IMR-90 (cell line): ENCODE results near the gene SH2D7. TPM values are rescaled to one million over a fixed set of nuclear protein-coding genes. Genes with fewer than 3 reads are reported as not detected.

ENCODE experiments used
- ATAC-seq: fragments of 200-7000 bp; cut with Tn5 transposase; 2 replicates; pipeline ENCODE4 v1.9.1; 2020; ENCODE audit warnings: low read depth, mild to moderate bottlenecking, moderate library complexity
- BruUV-seq: library from RNA; stranded (reverse); fragments of 400-500 nt; replicated peaks from 2 replicates; lab custom pipeline; 2021; lab: Mats Ljungman, UMichigan
- CTCF ChIA-PET: fragments of 300-600 bp; formaldehyde crosslinking; extraction: SDS; loops from one replicate; lab custom pipeline; 2021; ENCODE audit warnings: antibody characterized with exemption; lab: Yijun Ruan, JAX
- POLR2A ChIA-PET: fragments of 300-600 bp; sonication (Branson Sonifier 250); formaldehyde crosslinking; loops from one replicate; lab custom pipeline; 2022; ENCODE audit warnings: antibody characterized with exemption; ENCODE audit not compliant: unreplicated experiment; lab: Charles Lee
- DNase-seq: peaks from one replicate; pipeline ENCODE4 v3.0.0; 2013
- H2AFZ ChIP-seq: replicated peaks from 2 replicates; pipeline ENCODE3; 2013; ENCODE audit warnings: low read length, mild to moderate bottlenecking; ENCODE audit not compliant: poor library complexity
- H2AK5ac ChIP-seq: 2 replicates; pipeline ENCODE4 v1.6.1; 2013; ENCODE audit warnings: low read depth, low read length, inconsistent platforms
- H2AK9ac ChIP-seq: replicated peaks from 2 replicates; pipeline ENCODE3; 2013; ENCODE audit warnings: mild to moderate bottlenecking, low read depth, low read length, moderate library complexity; ENCODE audit not compliant: poor library complexity
- H2BK120ac ChIP-seq: 2 replicates; pipeline ENCODE4 v1.6.1; 2013; ENCODE audit warnings: low read depth, low read length, inconsistent platforms
- H2BK15ac ChIP-seq: 3 replicates; pipeline ENCODE4 v1.6.1; 2013; ENCODE audit warnings: low read depth, low read length, inconsistent platforms
- H2BK20ac ChIP-seq: 2 replicates; pipeline ENCODE4 v1.6.1; 2013; ENCODE audit warnings: low read depth, mild to moderate bottlenecking, inconsistent platforms, low read length, moderate library complexity
- H2BK5ac ChIP-seq: 2 replicates; pipeline ENCODE4 v1.6.1; 2013; ENCODE audit warnings: mild to moderate bottlenecking, low read depth, low read length, inconsistent platforms; ENCODE audit not compliant: poor library complexity, severe bottlenecking
- H3K14ac ChIP-seq: replicated peaks from 2 replicates; pipeline ENCODE4 v1.6.1; 2013; ENCODE audit warnings: low read depth, low read length, inconsistent platforms
- H3K18ac ChIP-seq: 2 replicates; pipeline ENCODE4 v1.6.1; 2013; ENCODE audit warnings: low read depth, low read length, control low read depth
- H3K23ac ChIP-seq: 2 replicates; pipeline ENCODE4 v1.6.1; 2013; ENCODE audit warnings: low read depth, low read length, inconsistent platforms
- H3K27ac ChIP-seq: 2 replicates; pipeline ENCODE4 v1.5.1; 2013; ENCODE audit warnings: mild to moderate bottlenecking, control low read depth, low read length; ENCODE audit not compliant: insufficient read depth
- H3K27me3 ChIP-seq: 2 replicates; pipeline ENCODE4 v1.6.1; 2013; ENCODE audit warnings: low read length; ENCODE audit not compliant: control insufficient read depth, insufficient read depth
- H3K36me3 ChIP-seq: 2 replicates; pipeline ENCODE4 v1.6.1; 2013; ENCODE audit warnings: low read length, mixed read lengths; ENCODE audit not compliant: control insufficient read depth, insufficient read depth
- H3K4ac ChIP-seq: 2 replicates; pipeline ENCODE4 v1.6.1; 2013; ENCODE audit warnings: low read depth, low read length, inconsistent platforms
- H3K4me1 ChIP-seq: 2 replicates; pipeline ENCODE4 v1.6.1; 2013; ENCODE audit warnings: low read length, mixed read lengths; ENCODE audit not compliant: control insufficient read depth, insufficient read depth
- H3K4me2 ChIP-seq: 2 replicates; pipeline ENCODE4 v1.6.1; 2013; ENCODE audit warnings: low read depth, mild to moderate bottlenecking, control low read depth, low read length, moderate library complexity
- H3K4me3 ChIP-seq: 2 replicates; pipeline ENCODE4 v1.5.1; 2013; ENCODE audit warnings: low read depth, mild to moderate bottlenecking, control low read depth, low read length, moderate library complexity; ENCODE audit not compliant: insufficient read depth
- H3K56ac ChIP-seq: 2 replicates; pipeline ENCODE4 v1.6.1; 2013; ENCODE audit warnings: low read length, inconsistent platforms; ENCODE audit not compliant: insufficient read depth; ENCODE audit errors: extremely low read depth
- H3K79me1 ChIP-seq, 2 experiments: 2 replicates each; pipeline ENCODE4 v1.6.1; 2013; ENCODE audit warnings: low read length in 2 of 2, inconsistent platforms in 1 of 2, low read depth in 1 of 2
- H3K9ac ChIP-seq: 2 replicates; pipeline ENCODE4 v1.6.1; 2013; ENCODE audit warnings: low read depth, low read length, control low read depth
- H3K9me1 ChIP-seq: 2 replicates; pipeline ENCODE4 v1.6.1; 2013; ENCODE audit warnings: low read length, inconsistent platforms; ENCODE audit not compliant: insufficient read depth
- H3K9me3 ChIP-seq: 2 replicates; pipeline ENCODE4 v1.6.1; 2013; ENCODE audit warnings: low read length; ENCODE audit not compliant: control insufficient read depth, insufficient read depth
- H4K20me1 ChIP-seq: 2 replicates; pipeline ENCODE4 v1.6.1; 2013; ENCODE audit warnings: low read length, inconsistent platforms; ENCODE audit not compliant: insufficient read depth
- H4K5ac ChIP-seq: 2 replicates; pipeline ENCODE4 v1.6.1; 2013; ENCODE audit warnings: mild to moderate bottlenecking, low read depth, low read length, control low read depth
- H4K8ac ChIP-seq, 2 experiments: 2 replicates each; pipeline ENCODE4 v1.6.1; 2013; ENCODE audit warnings: low read depth in 2 of 2, low read length in 2 of 2, control low read depth in 1 of 2, inconsistent platforms in 1 of 2
- H4K91ac ChIP-seq: 2 replicates; pipeline ENCODE4 v1.6.1; 2013; ENCODE audit warnings: low read depth, low read length, inconsistent platforms; ENCODE audit not compliant: insufficient read depth
- BHLHE40 ChIP-seq: fragments of 150-350 bp; IDR thresholded peaks from 2 replicates; pipeline ENCODE4 v1.6.1; 2016; ENCODE audit warnings: mild to moderate bottlenecking, low read depth, low read length
- CEBPB ChIP-seq: IDR thresholded peaks from 2 replicates; pipeline ENCODE4 v1.6.1; 2012; ENCODE audit warnings: low read depth, low read length, improper control_type of control experiment
- CHD1 ChIP-seq: IDR thresholded peaks from 2 replicates; pipeline ENCODE4 v1.6.1; 2012; ENCODE audit warnings: low read depth, low read length, improper control_type of control experiment
- FOS ChIP-seq: fragments of 150-350 bp; IDR thresholded peaks from 2 replicates; pipeline ENCODE4 v1.6.1; 2016; ENCODE audit warnings: low read depth, low read length
- MAFK ChIP-seq: IDR thresholded peaks from 2 replicates; pipeline ENCODE4 v1.6.1; 2012; ENCODE audit warnings: low read depth, low read length, improper control_type of control experiment
- MAZ ChIP-seq: IDR thresholded peaks from 2 replicates; pipeline ENCODE4 v1.6.1; 2012; ENCODE audit warnings: low read depth, mild to moderate bottlenecking, low read length, improper control_type of control experiment, moderate library complexity, borderline replicate concordance
- MXI1 ChIP-seq: IDR thresholded peaks from 2 replicates; pipeline ENCODE4 v1.6.1; 2012; ENCODE audit warnings: low read depth, mild to moderate bottlenecking, low read length, moderate library complexity, borderline replicate concordance
- NFE2L2 ChIP-seq: fragments of 150-350 bp; IDR thresholded peaks from 2 replicates; pipeline ENCODE4 v1.6.1; 2016; ENCODE audit warnings: low read depth, mild to moderate bottlenecking, low read length
- POLR2A ChIP-seq: IDR thresholded peaks from 2 replicates; pipeline ENCODE4 v1.6.1; 2012; ENCODE audit warnings: mild to moderate bottlenecking, low read depth, low read length
- RAD21 ChIP-seq: IDR thresholded peaks from 2 replicates; pipeline ENCODE4 v1.6.1; 2012; ENCODE audit warnings: low read length, improper control_type of control experiment
- RCOR1 ChIP-seq: IDR thresholded peaks from 2 replicates; pipeline ENCODE4 v1.6.1; 2012; ENCODE audit warnings: mild to moderate bottlenecking, low read length, improper control_type of control experiment; ENCODE audit not compliant: insufficient replicate concordance
- RFX5 ChIP-seq: IDR thresholded peaks from 2 replicates; pipeline ENCODE4 v1.8.0; 2012; ENCODE audit warnings: low read depth, mild to moderate bottlenecking, low read length, moderate library complexity
- SMC3 ChIP-seq: fragments of 150-350 bp; IDR thresholded peaks from 2 replicates; pipeline ENCODE4 v1.6.1; 2016; ENCODE audit warnings: low read depth, mild to moderate bottlenecking, antibody characterized with exemption, low read length, moderate library complexity
- WGBS, 2 experiments: methylation state at CpG; one replicate each; pipeline versions ENCODE4 v1.1.5 to v1.1.7; 2013; ENCODE audit warnings: missing lambda C conversion rate in 2 of 2; ENCODE audit not compliant: insufficient read length in 1 of 2; ENCODE audit errors: extremely low coverage in 2 of 2; 5-methylcytosine and 5-hydroxymethylcytosine counted together
- dilution Hi-C: fragments of 300-500 bp; cut with HindIII; formaldehyde crosslinking; loops from one replicate; pipeline ENCODE4 v1.14.3; 2018; ENCODE audit warnings: low sequenced_read_pairs; ENCODE audit not compliant: unreplicated experiment
- in situ Hi-C: fragments of 300-500 bp; cut with MboI; formaldehyde crosslinking; loops from 3 replicates; pipeline ENCODE4 v1.14.3; 2019; ENCODE audit warnings: low sequenced_read_pairs, inconsistent platforms, mixed read lengths
- intact Hi-C: fragments of 100-400 bp; cut with micrococcal nuclease; formaldehyde crosslinking; loops from 2 replicates; pipeline ENCODE4 v1.10.0; 2022
- polyA plus RNA-seq, 3 experiments: library from polyadenylated mRNA; depleted of rRNA; stranded (reverse); fragments of >200 nt; gene quantifications; 2 replicates each; pipeline ENCODE4 v1.2.3, GENCODE V29; 2012; ENCODE audit warnings: low replicate concordance in 1 of 3
- total RNA-seq: library from RNA; depleted of rRNA; stranded (reverse); fragments of >200 nt; gene quantifications from 2 replicates; pipeline ENCODE4 v1.2.3, GENCODE V29; 2012
- TF ChIP-seq, protein P1 (sequence below): conservative IDR thresholded peaks from 2 replicates; pipeline ENCODE4 v1.5.1; 2012; ENCODE audit warnings: mild to moderate bottlenecking, low read depth, low read length, improper control_type of control experiment
- TF ChIP-seq, protein P2 (sequence below): fragments of 150-350 bp; IDR thresholded peaks from 2 replicates; pipeline ENCODE4 v1.6.1; 2016; ENCODE audit warnings: low read depth, mild to moderate bottlenecking, low read length, moderate library complexity, borderline replicate concordance
- TF ChIP-seq, protein P3 (sequence below): fragments of 150-350 bp; IDR thresholded peaks from 2 replicates; pipeline ENCODE4 v1.6.1; 2017; ENCODE audit warnings: mild to moderate bottlenecking, antibody characterized with exemption, low read length, low read depth

SH2D7 gene
- total and polyA plus RNA-seq, 2 of the 4 experiments (the other 2 are of a cell fraction) = not detected

DNA sequence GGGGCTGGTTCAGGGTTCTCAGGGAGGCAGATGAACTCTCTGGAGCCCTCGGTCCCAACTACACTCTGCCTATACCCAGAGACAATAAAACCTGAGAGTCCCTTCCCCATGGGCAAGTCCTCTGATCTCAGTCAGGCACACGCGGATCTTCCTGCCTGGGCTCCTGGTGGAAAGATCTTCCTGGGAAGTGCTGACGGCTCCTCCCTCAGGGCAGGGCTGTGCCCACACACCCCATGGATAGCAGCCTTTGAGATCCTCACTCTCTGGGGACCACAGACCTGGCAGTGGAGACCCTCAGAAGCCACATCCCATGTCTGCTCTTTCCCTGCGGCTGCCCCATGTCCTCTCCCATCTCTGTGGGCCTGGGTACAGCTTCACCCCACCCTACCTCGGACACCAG, 10.4 kb downstream of the SH2D7 start:
- no peak overlapping the region for H2BK5ac ChIP-seq
- H3K4me2 ChIP-seq = no peak overlapping the region
- no peak overlapping the region for H2AK9ac ChIP-seq
- no peak overlapping the region for H3K18ac ChIP-seq
- ATAC-seq (no peak), DNase-seq (no peak)
- H4K91ac ChIP-seq = no peak overlapping the region
- no peaks in the 10 kb centered on the region for H4K20me1 ChIP-seq
- no peak overlapping the region for H2AK5ac ChIP-seq
- no peak overlapping the region for H2BK20ac ChIP-seq
- no peak overlapping the region for H3K27ac ChIP-seq
- no peak overlapping the region for H3K56ac ChIP-seq
- no peaks in the 10 kb centered on the region for H3K79me1 ChIP-seq
- H3K27me3 ChIP-seq = peaks cover 16% of the 10 kb centered on the region
- WGBS, 2 experiments = 92% methylated on average over 2 of the region's 6 CpGs; no CpG with 5 or more reads in 1 of the 2 experiments
- dilution Hi-C loops = no loop called here
- H2AFZ ChIP-seq = no peak overlapping the region
- H3K23ac ChIP-seq = no peak overlapping the region; the same call in 1 of the 2 replicates
- no peak overlapping the region for H4K8ac ChIP-seq
- in situ Hi-C loops = no loop called here
- no peak overlapping the region for H3K9ac ChIP-seq
- no peaks in the 10 kb centered on the region for H3K9me3 ChIP-seq
- intact Hi-C loops = no loop called here
- no peak overlapping the region for H3K4ac ChIP-seq
- no peak overlapping the region for H2BK120ac ChIP-seq
- no peak overlapping the region for H3K4me3 ChIP-seq
- CTCF ChIA-PET = no interaction called here
- TF ChIP-seq RFX5 = no peak
- no peak for TF ChIP-seq SMC3
- no peak for TF ChIP-seq MXI1
- TF ChIP-seq RAD21 = no peak
- no peak for TF ChIP-seq BHLHE40
- no peak for TF ChIP-seq FOS
- TF ChIP-seq, protein P1, sequence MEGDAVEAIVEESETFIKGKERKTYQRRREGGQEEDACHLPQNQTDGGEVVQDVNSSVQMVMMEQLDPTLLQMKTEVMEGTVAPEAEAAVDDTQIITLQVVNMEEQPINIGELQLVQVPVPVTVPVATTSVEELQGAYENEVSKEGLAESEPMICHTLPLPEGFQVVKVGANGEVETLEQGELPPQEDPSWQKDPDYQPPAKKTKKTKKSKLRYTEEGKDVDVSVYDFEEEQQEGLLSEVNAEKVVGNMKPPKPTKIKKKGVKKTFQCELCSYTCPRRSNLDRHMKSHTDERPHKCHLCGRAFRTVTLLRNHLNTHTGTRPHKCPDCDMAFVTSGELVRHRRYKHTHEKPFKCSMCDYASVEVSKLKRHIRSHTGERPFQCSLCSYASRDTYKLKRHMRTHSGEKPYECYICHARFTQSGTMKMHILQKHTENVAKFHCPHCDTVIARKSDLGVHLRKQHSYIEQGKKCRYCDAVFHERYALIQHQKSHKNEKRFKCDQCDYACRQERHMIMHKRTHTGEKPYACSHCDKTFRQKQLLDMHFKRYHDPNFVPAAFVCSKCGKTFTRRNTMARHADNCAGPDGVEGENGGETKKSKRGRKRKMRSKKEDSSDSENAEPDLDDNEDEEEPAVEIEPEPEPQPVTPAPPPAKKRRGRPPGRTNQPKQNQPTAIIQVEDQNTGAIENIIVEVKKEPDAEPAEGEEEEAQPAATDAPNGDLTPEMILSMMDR = no peak
- no peak for TF ChIP-seq POLR2A
- TF ChIP-seq, protein P2, sequence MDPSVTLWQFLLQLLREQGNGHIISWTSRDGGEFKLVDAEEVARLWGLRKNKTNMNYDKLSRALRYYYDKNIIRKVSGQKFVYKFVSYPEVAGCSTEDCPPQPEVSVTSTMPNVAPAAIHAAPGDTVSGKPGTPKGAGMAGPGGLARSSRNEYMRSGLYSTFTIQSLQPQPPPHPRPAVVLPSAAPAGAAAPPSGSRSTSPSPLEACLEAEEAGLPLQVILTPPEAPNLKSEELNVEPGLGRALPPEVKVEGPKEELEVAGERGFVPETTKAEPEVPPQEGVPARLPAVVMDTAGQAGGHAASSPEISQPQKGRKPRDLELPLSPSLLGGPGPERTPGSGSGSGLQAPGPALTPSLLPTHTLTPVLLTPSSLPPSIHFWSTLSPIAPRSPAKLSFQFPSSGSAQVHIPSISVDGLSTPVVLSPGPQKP = no peak
- no peak for TF ChIP-seq CHD1
- TF ChIP-seq MAFK = no peak
- no peak for TF ChIP-seq NFE2L2
- TF ChIP-seq CEBPB = no peak
- TF ChIP-seq, protein P3, sequence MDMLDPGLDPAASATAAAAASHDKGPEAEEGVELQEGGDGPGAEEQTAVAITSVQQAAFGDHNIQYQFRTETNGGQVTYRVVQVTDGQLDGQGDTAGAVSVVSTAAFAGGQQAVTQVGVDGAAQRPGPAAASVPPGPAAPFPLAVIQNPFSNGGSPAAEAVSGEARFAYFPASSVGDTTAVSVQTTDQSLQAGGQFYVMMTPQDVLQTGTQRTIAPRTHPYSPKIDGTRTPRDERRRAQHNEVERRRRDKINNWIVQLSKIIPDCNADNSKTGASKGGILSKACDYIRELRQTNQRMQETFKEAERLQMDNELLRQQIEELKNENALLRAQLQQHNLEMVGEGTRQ = no peak
- no peak for TF ChIP-seq MAZ
- no peak for TF ChIP-seq RCOR1
- no peak overlapping the region for H4K5ac ChIP-seq
- H2BK15ac ChIP-seq = no peak overlapping the region
- no TSS peak for BruUV-seq
- H3K36me3 ChIP-seq = no peaks in the 10 kb centered on the region
- no peaks in the 10 kb centered on the region for H3K9me1 ChIP-seq
- no peaks in the 10 kb centered on the region; the same call in 1 of the 2 replicates for H3K4me1 ChIP-seq
- POLR2A ChIA-PET = no interaction called here
- no peak overlapping the region for H3K14ac ChIP-seq
